CD4-positive, alpha-beta T cell treated with Interleukin-4 for 4 hours (primary cell): ENCODE data around the gene FUOM.

ENCODE experiments used
- DNase-seq: peaks from one replicate; pipeline ENCODE4 v3.0.0-alpha.2; 2020

Gene FUOM

DNA sequence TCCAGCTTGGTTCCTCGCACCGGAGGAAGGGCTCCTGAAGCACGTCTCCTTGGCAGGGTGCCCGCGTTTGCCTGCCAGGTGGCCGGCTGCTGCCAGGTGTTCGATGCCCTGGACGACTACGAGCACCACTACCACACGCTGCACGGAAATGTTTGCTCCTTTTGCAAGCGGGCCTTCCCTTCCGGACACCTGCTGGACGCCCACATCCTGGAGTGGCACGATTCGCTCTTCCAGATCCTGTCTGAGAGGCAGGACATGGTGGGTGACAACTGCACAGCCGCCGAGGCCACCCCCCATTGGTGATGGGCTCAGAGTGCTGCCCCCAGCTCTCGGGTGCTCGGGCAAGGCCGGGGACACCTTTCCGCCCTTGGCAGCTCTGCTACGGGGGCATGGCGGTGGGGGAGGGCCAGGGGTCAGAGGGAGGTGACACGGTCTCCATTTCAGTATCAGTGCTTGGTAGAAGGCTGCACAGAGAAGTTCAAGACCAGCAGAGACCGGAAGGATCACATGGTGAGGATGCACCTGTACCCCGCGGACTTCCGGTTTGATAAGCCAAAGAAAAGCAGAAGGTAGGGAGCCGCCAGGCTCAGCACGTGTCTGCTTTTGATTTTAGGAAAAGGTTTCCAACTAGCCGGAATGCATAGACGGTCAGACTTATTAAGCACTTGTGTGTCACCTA is 48.0 kb downstream of the FUOM start:
- no peak for DNase-seq

- peak; percentile 88 for DNase-seq
Observed at GRCh38 chr10:133309100-133309719, 48.6 kb downstream of the FUOM start.

GRCh38 chr10:133308421-133309099 is 49.3 kb downstream of the FUOM start, which contains the start of the genes TUBGCP2 and ZNF511:
Gene TUBGCP2 (minus strand): TSS chr10:133308872. CDS start chr10:133302941, 5,931 bp downstream.
Gene ZNF511 (plus strand): TSS chr10:133308914. CDS start chr10:133308944, 30 bp downstream.
- DNase-seq = peak; percentile 85

GRCh38 chr10:133307776-133308420 is 49.9 kb downstream of the FUOM start:
- DNase-seq = peak; percentile 91

DNA sequence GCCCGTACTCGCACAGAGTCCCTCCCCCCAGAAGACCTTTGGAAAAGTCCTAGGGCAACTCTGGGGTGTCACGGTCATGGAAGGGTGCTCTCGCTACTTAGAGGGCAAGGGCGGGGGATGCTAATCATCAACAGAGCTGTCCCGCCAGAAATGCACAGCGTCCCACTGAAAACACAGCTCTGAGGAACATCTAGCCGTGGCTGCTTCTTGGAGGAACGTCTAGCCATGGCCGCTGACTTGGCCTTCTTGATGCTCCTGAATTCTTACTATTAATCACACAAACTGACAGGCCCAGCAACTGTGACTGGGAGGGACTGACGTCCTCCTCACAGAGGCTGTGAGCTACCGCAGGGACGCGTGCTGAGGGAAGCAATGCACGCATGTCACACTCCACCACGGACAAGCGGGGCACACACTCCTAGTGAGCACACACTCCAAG is 50.9 kb downstream of the FUOM start:
- DNase-seq = no peak

DNA sequence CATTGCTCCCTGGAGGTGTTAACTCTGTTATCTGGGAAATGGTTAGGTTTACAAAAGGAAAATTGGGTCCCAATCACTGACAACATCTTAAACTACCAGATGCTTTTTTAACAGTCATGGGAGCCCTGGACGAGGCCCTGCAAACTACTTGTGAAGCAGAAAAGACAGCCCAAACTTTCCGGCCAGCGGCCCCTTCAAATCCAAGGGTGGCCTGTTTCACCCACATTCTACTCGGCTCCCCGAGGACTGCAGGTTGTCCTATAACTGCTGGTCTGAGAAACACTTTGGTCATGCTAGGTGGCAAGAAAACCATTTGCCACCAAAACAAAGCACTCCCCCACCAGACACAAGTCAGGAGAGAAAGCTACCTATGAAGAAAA is 51.7 kb downstream of the FUOM start:
- no peak for DNase-seq
